Endothelial cell (in vitro differentiated cells): ENCODE measurements around the gene ALDH1A3. TPM values are rescaled to one million over a fixed set of nuclear protein-coding genes. Genes with fewer than 3 reads are reported as not detected.

Experiments
- DNase-seq: peaks from one replicate; pipeline ENCODE4 v3.0.0; 2021; ENCODE audit warnings: low spot score
- H3K27ac Mint-ChIP-seq: one replicate; pipeline ENCODE4 v1.8.0; 2021; ENCODE audit warnings: mixed read lengths, inconsistent platforms; ENCODE audit not compliant: unreplicated experiment
- H3K27me3 Mint-ChIP-seq: one replicate; pipeline ENCODE4 v1.8.0; 2021; ENCODE audit warnings: mild to moderate bottlenecking, moderate library complexity, mixed read lengths, inconsistent platforms; ENCODE audit not compliant: unreplicated experiment
- H3K36me3 Mint-ChIP-seq: one replicate; pipeline ENCODE4 v1.8.0; 2021; ENCODE audit warnings: mild to moderate bottlenecking, low read depth, mixed read lengths, inconsistent platforms; ENCODE audit not compliant: unreplicated experiment
- H3K4me1 Mint-ChIP-seq: one replicate; pipeline ENCODE4 v1.8.0; 2021; ENCODE audit warnings: mild to moderate bottlenecking, mixed read lengths, inconsistent platforms; ENCODE audit not compliant: unreplicated experiment
- H3K4me3 Mint-ChIP-seq: one replicate; pipeline ENCODE4 v1.8.0; 2021; ENCODE audit warnings: mild to moderate bottlenecking, mixed read lengths, inconsistent platforms; ENCODE audit not compliant: unreplicated experiment
- H3K9me3 Mint-ChIP-seq: one replicate; pipeline ENCODE4 v1.8.0; 2021; ENCODE audit warnings: mixed read lengths, inconsistent platforms; ENCODE audit not compliant: unreplicated experiment
- CTCF ChIP-seq: fragments of 200-600 bp; sonication (generic); IDR thresholded peaks from one replicate; pipeline ENCODE4 v1.5.0; 2021; ENCODE audit warnings: antibody characterized with exemption; ENCODE audit not compliant: unreplicated experiment
- total RNA-seq: library from RNA; stranded (reverse); fragmentation: NEBNext Ultra II Directional; extraction: Animal tissue kit (Norgen Biotek cat#: 25700); gene quantifications from one replicate; pipeline ENCODE4 v1.2.1, GENCODE V29; 2021; ENCODE audit not compliant: unreplicated experiment

Gene ALDH1A3
- total RNA-seq, 1 donor from 2014 or later = 13.9 TPM

GRCh38 chr15:100834731-100835130 is 44.9 kb upstream of the ALDH1A3 start:
- H3K27me3 Mint-ChIP-seq = no peaks in the 10 kb centered on the region
- H3K4me3 Mint-ChIP-seq = no peak overlapping the region
- no peaks in the 10 kb centered on the region for H3K9me3 Mint-ChIP-seq
- no peak for DNase-seq
- no peak overlapping the region for H3K27ac Mint-ChIP-seq
- H3K36me3 Mint-ChIP-seq = no peaks in the 10 kb centered on the region
- H3K4me1 Mint-ChIP-seq = peaks cover 7% of the 10 kb centered on the region
- no peak for TF ChIP-seq CTCF

- DNase-seq = no peak
- no peaks in the 10 kb centered on the region for H3K27me3 Mint-ChIP-seq
- TF ChIP-seq CTCF = no peak
- H3K4me3 Mint-ChIP-seq = no peak overlapping the region
- no peaks in the 10 kb centered on the region for H3K36me3 Mint-ChIP-seq
- H3K9me3 Mint-ChIP-seq = no peaks in the 10 kb centered on the region
- no peak overlapping the region for H3K27ac Mint-ChIP-seq
- peaks cover 7% of the 10 kb centered on the region for H3K4me1 Mint-ChIP-seq
Measured at GRCh38 chr15:100835636-100836035, 44.0 kb upstream of the ALDH1A3 start.

GRCh38 chr15:100836501-100836900 is 43.1 kb upstream of the ALDH1A3 start:
- DNase-seq = no peak
- Mint-ChIP-seq H3K4me3 (no peak overlapping the region), H3K4me1 (peaks cover 7% of the 10 kb centered on the region), H3K9me3 (no peaks in the 10 kb centered on the region), H3K27me3 (no peaks in the 10 kb centered on the region), H3K36me3 (no peaks in the 10 kb centered on the region), H3K27ac (no peak overlapping the region)
- TF ChIP-seq CTCF = no peak

DNA sequence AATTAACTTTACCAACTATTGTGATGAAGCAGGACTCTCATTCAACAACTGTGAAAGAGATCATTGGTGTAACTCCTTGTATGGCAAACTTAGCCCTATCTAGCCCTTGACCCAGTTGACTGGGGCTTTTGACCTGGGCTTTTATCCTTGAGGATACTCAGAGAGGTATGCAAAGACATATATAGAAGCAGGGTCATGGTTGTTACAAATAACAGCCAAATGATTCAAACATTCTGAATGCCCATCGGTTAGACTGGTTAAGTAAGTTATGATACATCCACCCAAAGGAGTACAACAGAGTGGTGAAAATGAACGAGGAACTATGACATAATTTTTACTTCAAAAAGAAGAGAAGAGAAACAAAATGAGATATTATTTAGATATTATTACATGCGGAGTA is 38.2 kb upstream of the ALDH1A3 start:
- TF ChIP-seq CTCF = no peak
- H3K27me3 Mint-ChIP-seq = no peaks in the 10 kb centered on the region
- no peaks in the 10 kb centered on the region for H3K9me3 Mint-ChIP-seq
- DNase-seq = no peak
- H3K4me3 Mint-ChIP-seq = no peak overlapping the region
- no peaks in the 10 kb centered on the region for H3K4me1 Mint-ChIP-seq
- no peaks in the 10 kb centered on the region for H3K36me3 Mint-ChIP-seq
- H3K27ac Mint-ChIP-seq = no peak overlapping the region

- H3K27me3 Mint-ChIP-seq = no peaks in the 10 kb centered on the region
- H3K9me3 Mint-ChIP-seq = no peaks in the 10 kb centered on the region
- DNase-seq = no peak
- no peaks in the 10 kb centered on the region for H3K36me3 Mint-ChIP-seq
- H3K4me3 Mint-ChIP-seq = no peak overlapping the region
- H3K27ac Mint-ChIP-seq = no peak overlapping the region
- no peaks in the 10 kb centered on the region for H3K4me1 Mint-ChIP-seq
- no peak for TF ChIP-seq CTCF
Measured at GRCh38 chr15:100842756-100843730, 36.6 kb upstream of the ALDH1A3 start.
